ENCODE data around the gene SMAD4. TPM values are rescaled to one million over a fixed set of nuclear protein-coding genes. Genes with fewer than 3 reads are reported as not detected.
"Not testable (repeated sequence)": the region's sequence is repeated elsewhere in the genome, so short reads cannot be mapped to it uniquely, and the experiment has no call there.

Gene SMAD4
- total RNA-seq, 2 experiments from 2014 or later, result 80.3 to 83.8 TPM

DNA sequence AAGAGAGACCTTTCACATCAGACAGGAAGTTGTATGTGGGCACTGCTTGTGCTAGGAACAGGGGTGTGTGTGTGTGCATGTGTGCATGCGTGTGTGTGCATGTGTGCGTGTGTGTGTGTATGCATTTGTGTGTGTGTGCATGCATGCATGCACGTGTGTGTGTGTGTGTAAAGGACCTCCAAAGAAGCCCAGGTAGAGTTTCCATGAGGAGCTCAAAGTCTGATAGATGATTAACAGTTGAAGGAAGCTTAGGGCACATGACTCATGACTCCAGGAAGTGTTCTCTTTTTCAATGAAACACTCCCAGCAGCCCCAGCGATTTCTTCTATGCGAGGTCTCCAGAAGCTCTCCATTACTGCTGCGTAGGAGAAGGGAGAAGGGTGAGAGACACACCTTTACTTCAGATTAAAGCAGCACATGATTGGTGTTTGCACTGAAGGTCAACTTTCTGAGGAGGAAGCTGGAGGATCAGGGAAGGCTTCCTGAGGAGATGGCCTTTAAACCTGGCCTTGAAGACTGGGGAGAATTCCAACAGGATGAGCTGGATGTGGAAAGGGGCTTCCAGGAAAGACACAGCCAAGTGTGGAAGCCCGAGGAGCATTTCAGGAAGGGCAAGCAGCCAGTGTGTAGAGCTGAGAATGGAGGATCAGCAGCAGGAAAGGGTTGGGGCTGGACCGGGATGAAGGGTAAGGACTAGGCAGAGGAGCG lies 77.7 kb downstream of the SMAD4 start:
- H3K9me3 Mint-ChIP-seq, result no peaks in the 10 kb centered on the region
- CTCF ChIA-PET, result interaction anchor here (1.4 to 1.5 kb wide), 2 partner anchors 170 to 287 kb away, joined by 4 to 7 read pairs; no protein-coding TSS in a partner anchor
- no peak overlapping the region for H3K4me3 Mint-ChIP-seq
- peak overlapping the region; percentile 15 for H3K27ac Mint-ChIP-seq
- H3K4me1 Mint-ChIP-seq, result peaks cover 22% of the 10 kb centered on the region
- POLR2A ChIA-PET, result interaction anchor here (0.6 to 1.8 kb wide), 5 partner anchors 42 to 90 kb away, joined by 3 to 10 read pairs (median 4); partner anchors contain the start of genes MEX3C and SMAD4
- no peaks in the 10 kb centered on the region for H3K27me3 Mint-ChIP-seq
- no peak for DNase-seq
- no peaks in the 10 kb centered on the region for H3K36me3 Mint-ChIP-seq (ENCODE audit: low read depth)

GRCh38 chr18:51108330-51108729 lies 78.3 kb downstream of the SMAD4 start:
- POLR2A ChIA-PET, result interaction anchor here (1.5 to 1.8 kb wide), 2 partner anchors 79 to 87 kb away, joined by 4 to 10 read pairs; partner anchors contain the start of gene SMAD4
- no peaks in the 10 kb centered on the region for H3K36me3 Mint-ChIP-seq (ENCODE audit: low read depth)

GRCh38 chr18:51110073-51110797 lies 80.2 kb downstream of the SMAD4 start:
- POLR2A ChIA-PET, result interaction anchor here (1.0 to 1.2 kb wide), 2 partner anchors 88 to 290 kb away, joined by 3 read pairs; no protein-coding TSS in a partner anchor
- no peaks in the 10 kb centered on the region for H3K27me3 Mint-ChIP-seq
- peak; percentile 71 for DNase-seq
- H3K9me3 Mint-ChIP-seq, result no peaks in the 10 kb centered on the region
- no peaks in the 10 kb centered on the region for H3K36me3 Mint-ChIP-seq (ENCODE audit: low read depth)
- H3K4me3 Mint-ChIP-seq, result no peak overlapping the region
- H3K4me1 Mint-ChIP-seq, result peaks cover 22% of the 10 kb centered on the region
- CTCF ChIA-PET, result interaction anchor here (0.6 to 2.8 kb wide), 15 partner anchors 19 to 558 kb away, joined by 3 to 17 read pairs (median 3); partner anchors contain the start of gene MEX3C
- no peak overlapping the region for H3K27ac Mint-ChIP-seq

More at GRCh38 chr18:51108330-51108729, 78.3 kb downstream of the SMAD4 start:
- Mint-ChIP-seq H3K4me1 (peaks cover 22% of the 10 kb centered on the region), H3K27ac (no peak overlapping the region), H3K9me3 (no peaks in the 10 kb centered on the region), H3K4me3 (no peak overlapping the region), H3K27me3 (no peaks in the 10 kb centered on the region)
- CTCF ChIA-PET, result interaction anchor here (1.4 to 1.5 kb wide), 3 partner anchors 159 to 288 kb away, joined by 4 to 7 read pairs (median 5); no protein-coding TSS in a partner anchor
- no peak for DNase-seq

DNA sequence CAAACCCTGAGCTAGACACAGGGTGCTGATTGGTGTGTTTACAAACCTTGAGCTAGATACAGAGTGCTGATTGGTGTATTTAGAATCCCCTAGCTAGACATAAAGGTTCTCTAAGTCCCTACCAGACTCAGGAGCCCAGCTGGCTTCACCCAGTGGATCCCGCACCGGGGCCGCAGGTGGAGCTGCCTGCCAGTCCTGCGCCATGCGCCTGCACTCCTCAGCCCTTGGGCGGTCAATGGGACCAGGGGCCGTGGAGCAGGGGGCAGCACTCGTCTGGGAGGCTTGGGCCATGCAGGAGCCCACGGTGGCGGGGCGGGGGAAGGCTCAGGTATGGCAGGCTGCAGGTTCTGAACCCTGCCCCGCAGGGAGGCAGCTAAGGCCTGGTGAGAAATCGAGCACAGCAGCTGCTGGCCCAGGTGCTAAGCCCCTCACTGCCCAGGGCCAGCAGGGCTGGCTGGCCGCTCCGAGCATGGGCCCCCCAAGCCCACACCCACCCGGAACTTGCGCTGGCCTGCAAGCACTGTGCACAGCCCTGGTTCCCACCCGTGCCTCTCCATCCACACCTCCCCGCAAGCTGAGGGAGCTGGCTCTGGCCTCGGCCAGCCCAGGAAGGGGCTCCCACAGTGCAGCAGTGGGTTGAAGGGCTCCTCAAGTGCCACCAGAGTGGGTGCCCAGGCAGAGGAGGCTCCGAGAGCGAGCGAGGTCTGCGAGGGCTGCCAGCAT lies 81.8 kb downstream of the SMAD4 start:
- peaks cover 22% of the 10 kb centered on the region for H3K4me1 Mint-ChIP-seq
- H3K4me3 Mint-ChIP-seq; H3K9me3 Mint-ChIP-seq; H3K27me3 Mint-ChIP-seq; H3K36me3 Mint-ChIP-seq (ENCODE audit: low read depth); DNase-seq; H3K27ac Mint-ChIP-seq: not testable (repeated sequence)
- POLR2A ChIA-PET, result interaction anchor here (0.6 kb wide), 1 partner anchor 123 kb away, joined by 3 read pairs; no protein-coding TSS in a partner anchor
- CTCF ChIA-PET, result interaction anchor here (1.2 to 2.8 kb wide), 8 partner anchors 39 to 511 kb away, joined by 3 to 17 read pairs (median 4); partner anchors contain the start of gene MEX3C

- H3K9me3 Mint-ChIP-seq, result peaks cover 10% of the 10 kb centered on the region
- H3K36me3 Mint-ChIP-seq (ENCODE audit: low read depth); DNase-seq; H3K27me3 Mint-ChIP-seq; POLR2A ChIA-PET; H3K4me1 Mint-ChIP-seq; H3K27ac Mint-ChIP-seq; H3K4me3 Mint-ChIP-seq; CTCF ChIA-PET: not testable (repeated sequence)
Observed at GRCh38 chr18:51116996-51117395, 87.0 kb downstream of the SMAD4 start.

- peaks cover 10% of the 10 kb centered on the region for H3K9me3 Mint-ChIP-seq
- H3K27me3 Mint-ChIP-seq; POLR2A ChIA-PET; H3K36me3 Mint-ChIP-seq (ENCODE audit: low read depth); H3K4me3 Mint-ChIP-seq; H3K27ac Mint-ChIP-seq; CTCF ChIA-PET; H3K4me1 Mint-ChIP-seq; DNase-seq: not testable (repeated sequence)
Observed at GRCh38 chr18:51119561-51119960, 89.5 kb downstream of the SMAD4 start.

- CTCF ChIA-PET; H3K27ac Mint-ChIP-seq; H3K36me3 Mint-ChIP-seq (ENCODE audit: low read depth); POLR2A ChIA-PET; H3K4me3 Mint-ChIP-seq; H3K27me3 Mint-ChIP-seq; H3K4me1 Mint-ChIP-seq; DNase-seq: not testable (repeated sequence)
- peaks cover 10% of the 10 kb centered on the region for H3K9me3 Mint-ChIP-seq
Observed at GRCh38 chr18:51119976-51120375, 90.0 kb downstream of the SMAD4 start.

GRCh38 chr18:51120809-51121596 lies 91.0 kb downstream of the SMAD4 start:
- Mint-ChIP-seq H3K9me3 (peaks cover 10% of the 10 kb centered on the region), H3K36me3 (ENCODE audit: low read depth) (no peaks in the 10 kb centered on the region), H3K27ac (no peak overlapping the region), H3K27me3 (no peaks in the 10 kb centered on the region), H3K4me3 (no peak overlapping the region), H3K4me1 (no peaks in the 10 kb centered on the region)
- ChIA-PET POLR2A (no interaction called here), CTCF (no interaction called here)
- no peak for DNase-seq

- ChIA-PET CTCF (no interaction called here), POLR2A (no interaction called here)
- Mint-ChIP-seq H3K36me3 (ENCODE audit: low read depth) (no peaks in the 10 kb centered on the region), H3K27ac (no peak overlapping the region), H3K4me1 (no peaks in the 10 kb centered on the region), H3K4me3 (no peak overlapping the region), H3K9me3 (peaks cover 10% of the 10 kb centered on the region), H3K27me3 (no peaks in the 10 kb centered on the region)
- DNase-seq, result no peak
Observed at GRCh38 chr18:51121597-51121857, 91.5 kb downstream of the SMAD4 start.

DNA sequence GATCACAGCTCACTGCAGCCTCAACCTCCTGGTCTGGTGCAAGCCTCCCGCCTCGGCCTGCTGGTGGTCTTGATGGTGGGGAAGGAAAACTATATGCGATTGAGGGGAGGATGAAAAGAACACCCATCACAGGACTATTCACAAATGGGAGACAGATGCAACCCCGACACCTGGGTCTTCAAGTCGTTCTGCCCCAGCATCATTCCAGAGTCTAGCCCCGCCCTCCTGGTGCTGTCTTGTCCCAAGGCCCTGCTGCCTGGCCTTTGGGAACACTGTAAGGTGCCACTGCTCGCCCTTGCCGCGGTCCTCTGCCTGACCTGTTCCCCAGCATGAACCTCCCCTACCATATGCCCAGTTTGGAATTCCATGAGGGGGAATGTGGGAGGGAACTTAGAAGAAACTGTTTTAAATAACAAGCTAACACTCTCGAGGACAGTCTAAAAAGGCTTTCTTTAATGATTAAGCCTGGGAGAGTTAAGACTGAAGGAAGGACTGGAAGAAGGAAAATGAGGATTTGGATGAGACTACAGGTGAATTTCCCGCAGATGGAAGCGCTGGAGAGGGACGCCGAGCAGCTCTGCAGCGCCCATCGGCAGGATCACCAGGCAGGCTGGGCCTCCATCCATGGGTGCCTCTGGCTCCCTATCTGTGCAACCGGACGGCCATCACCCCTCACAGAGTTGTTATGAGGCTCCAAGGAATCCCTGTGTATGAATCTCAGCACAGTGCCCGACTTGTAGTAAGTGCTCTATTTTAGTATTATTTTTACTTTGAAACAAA lies 92.4 kb downstream of the SMAD4 start:
- Mint-ChIP-seq H3K9me3 (peaks cover 8% of the 10 kb centered on the region), H3K27me3 (no peaks in the 10 kb centered on the region), H3K27ac (no peak overlapping the region), H3K4me3 (no peak overlapping the region), H3K36me3 (ENCODE audit: low read depth) (no peaks in the 10 kb centered on the region), H3K4me1 (no peaks in the 10 kb centered on the region)
- DNase-seq, result no peak
- POLR2A ChIA-PET, result no interaction called here
- CTCF ChIA-PET, result no interaction called here

GRCh38 chr18:51123046-51123395 lies 93.0 kb downstream of the SMAD4 start:
- H3K27me3 Mint-ChIP-seq, result no peaks in the 10 kb centered on the region
- H3K4me1 Mint-ChIP-seq, result no peaks in the 10 kb centered on the region
- no peak overlapping the region for H3K27ac Mint-ChIP-seq
- H3K4me3 Mint-ChIP-seq, result no peak overlapping the region
- CTCF ChIA-PET, result no interaction called here
- peaks cover 7% of the 10 kb centered on the region for H3K9me3 Mint-ChIP-seq
- DNase-seq, result no peak
- no peaks in the 10 kb centered on the region for H3K36me3 Mint-ChIP-seq (ENCODE audit: low read depth)
- POLR2A ChIA-PET, result no interaction called here

DNA sequence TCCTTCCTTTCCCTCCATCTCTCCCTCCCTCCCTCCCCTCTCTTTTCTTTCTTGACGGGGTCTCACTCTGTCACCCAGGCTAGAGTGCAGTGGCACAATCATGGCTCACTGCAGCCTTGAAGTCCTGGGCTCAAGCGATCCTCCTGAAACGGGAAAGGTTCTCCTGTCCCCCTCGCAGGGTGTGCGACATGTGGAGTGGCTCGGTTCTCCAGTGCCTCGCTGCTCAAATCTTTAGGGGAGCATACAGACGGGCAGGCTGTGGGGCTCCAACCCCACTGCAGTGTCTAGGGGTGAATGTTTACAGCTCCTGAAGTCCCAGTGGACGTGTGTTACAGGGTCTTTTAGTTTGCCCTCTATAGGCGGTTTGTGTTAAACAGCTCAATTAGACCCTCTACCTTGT lies 93.5 kb downstream of the SMAD4 start:
- H3K4me3 Mint-ChIP-seq, result no peak overlapping the region
- H3K27me3 Mint-ChIP-seq, result no peaks in the 10 kb centered on the region
- ChIA-PET POLR2A (no interaction called here), CTCF (no interaction called here)
- no peaks in the 10 kb centered on the region for H3K4me1 Mint-ChIP-seq
- no peak for DNase-seq
- H3K9me3 Mint-ChIP-seq, result peaks cover 5% of the 10 kb centered on the region
- H3K27ac Mint-ChIP-seq, result no peak overlapping the region
- no peaks in the 10 kb centered on the region for H3K36me3 Mint-ChIP-seq (ENCODE audit: low read depth)

Measured in activated CD4-positive, alpha-beta memory T cell treated with anti-CD3 and anti-CD28 coated beads, Interleukin-2, amount 10 ng/mL, durations not matched to agents 7 days and 5 days (primary cell).